CD14-positive monocyte (primary cell): ENCODE data around the gene TRPC1. TPM values are rescaled to one million over a fixed set of nuclear protein-coding genes. Genes with fewer than 3 reads are reported as not detected.

ENCODE experiments used
- DNase-seq, 3 donors: peaks; one replicate each; pipeline ENCODE4 v3.0.0-alpha.2; 2011 to 2022
- H2AFZ ChIP-seq: 2 replicates; pipeline ENCODE4 v1.6.0; 2012; ENCODE audit warnings: mild to moderate bottlenecking, low read depth, low read length, inconsistent platforms; ENCODE audit not compliant: insufficient read depth, poor library complexity, severe bottlenecking
- H3K27ac ChIP-seq, 2 donors: 1 replicate in 1 of 2; 2 replicates in 1 of 2; pipeline ENCODE4 v1.5.1; 2012 to 2013; ENCODE audit warnings: low read length in 2 of 2, control low read depth in 1 of 2, inconsistent platforms in 1 of 2, low read depth in 1 of 2, mild to moderate bottlenecking in 1 of 2
- H3K27me3 ChIP-seq, 2 donors: one replicate each; pipeline versions ENCODE4 v1.6.0 to v1.6.1; 2011 to 2013; ENCODE audit warnings: low read length in 2 of 2; ENCODE audit not compliant: control insufficient read depth in 2 of 2, insufficient read depth in 2 of 2
- H3K36me3 ChIP-seq, 2 donors: replicated peaks in 1 of 2; 1 replicate in 1 of 2; 2 replicates in 1 of 2; pipeline versions ENCODE4 v1.5.1 to v1.6.1; 2012 to 2013; ENCODE audit warnings: low read length in 2 of 2, control low read depth in 1 of 2, inconsistent platforms in 1 of 2, mild to moderate bottlenecking in 1 of 2; ENCODE audit not compliant: insufficient read depth in 2 of 2, control insufficient read depth in 1 of 2
- H3K4me1 ChIP-seq, 2 donors: 1 replicate in 1 of 2; 2 replicates in 1 of 2; pipeline versions ENCODE4 v1.5.1 to v1.6.1; 2012 to 2013; ENCODE audit warnings: low read length in 2 of 2, control low read depth in 1 of 2, inconsistent platforms in 1 of 2, mild to moderate bottlenecking in 1 of 2, moderate library complexity in 1 of 2; ENCODE audit not compliant: insufficient read depth in 2 of 2, control insufficient read depth in 1 of 2
- H3K4me2 ChIP-seq: replicated peaks from 2 replicates; pipeline ENCODE3; 2012; ENCODE audit warnings: low read length, moderate library complexity, mild to moderate bottlenecking; ENCODE audit not compliant: poor library complexity, severe bottlenecking; ENCODE audit errors: extremely low read depth
- H3K4me3 ChIP-seq, 3 experiments: fragments of 200-600 bp in 1 of 3; sonication (generic) in 1 of 3; replicated peaks in 1 of 3; 1 replicate in 2 of 3; 2 replicates in 1 of 3; pipeline ENCODE4 v1.5.1; 2011 to 2013; ENCODE audit warnings: low read length in 3 of 3, mild to moderate bottlenecking in 3 of 3, control low read depth in 2 of 3, low read depth in 2 of 3, inconsistent platforms in 1 of 3, moderate library complexity in 1 of 3
- H3K79me2 ChIP-seq: 2 replicates; pipeline ENCODE4 v1.6.0; 2012; ENCODE audit warnings: mild to moderate bottlenecking, control low read depth, inconsistent platforms, low read length, moderate library complexity; ENCODE audit not compliant: insufficient read depth
- H3K9ac ChIP-seq: 2 replicates; pipeline ENCODE4 v1.6.0; 2017; ENCODE audit warnings: low read length, mild to moderate bottlenecking; ENCODE audit not compliant: insufficient read depth, poor library complexity, severe bottlenecking
- H3K9me3 ChIP-seq, 2 donors: replicated peaks in 1 of 2; 1 replicate in 1 of 2; 2 replicates in 1 of 2; pipeline versions ENCODE4 v1.5.1 to v1.6.1; 2012 to 2013; ENCODE audit warnings: low read length in 2 of 2, control low read depth in 1 of 2; ENCODE audit not compliant: control insufficient read depth in 1 of 2, insufficient read depth in 1 of 2
- H4K20me1 ChIP-seq: 2 replicates; pipeline ENCODE4 v1.6.0; 2012; ENCODE audit warnings: mild to moderate bottlenecking, low read length, control low read depth, moderate library complexity; ENCODE audit not compliant: insufficient read depth
- H3K27ac Mint-ChIP-seq, 7 donors: one replicate each; pipeline ENCODE4 v1.8.0; 2020; ENCODE audit warnings: mild to moderate bottlenecking in 7 of 7, mixed read lengths in 7 of 7, moderate library complexity in 6 of 7, inconsistent platforms in 2 of 7
- H3K27me3 Mint-ChIP-seq, 3 donors: one replicate each; pipeline ENCODE4 v1.8.0; 2021 to 2022; ENCODE audit warnings: low read depth in 3 of 3, mild to moderate bottlenecking in 3 of 3, mixed read lengths in 3 of 3, moderate library complexity in 3 of 3, inconsistent platforms in 1 of 3
- H3K36me3 Mint-ChIP-seq, 2 donors: one replicate each; pipeline ENCODE4 v1.8.0; 2020; ENCODE audit warnings: mixed read lengths in 2 of 2, inconsistent platforms in 1 of 2, mild to moderate bottlenecking in 1 of 2
- H3K4me1 Mint-ChIP-seq: one replicate; pipeline ENCODE4 v1.8.0; 2020; ENCODE audit warnings: mild to moderate bottlenecking, mixed read lengths
- H3K4me3 Mint-ChIP-seq, 2 donors: one replicate each; pipeline ENCODE4 v1.8.0; 2020; ENCODE audit warnings: mild to moderate bottlenecking in 2 of 2, mixed read lengths in 2 of 2, moderate library complexity in 1 of 2
- H3K9me3 Mint-ChIP-seq, 7 donors: one replicate each; pipeline ENCODE4 v1.8.0; 2020 to 2022; ENCODE audit warnings: mixed read lengths in 7 of 7, mild to moderate bottlenecking in 6 of 7, moderate library complexity in 6 of 7, inconsistent platforms in 2 of 7
- WGBS: methylation state at CpG from one replicate; pipeline ENCODE4 v1.1.5; 2013; ENCODE audit warnings: missing lambda C conversion rate; ENCODE audit not compliant: insufficient coverage; 5-methylcytosine and 5-hydroxymethylcytosine counted together
- intact Hi-C, 2 donors: fragments of 100-400 bp; cut with micrococcal nuclease; formaldehyde crosslinking; loops; one replicate each; pipeline versions ENCODE4 v1.15.0 to v1.15.1; 2023
- polyA plus RNA-seq, 3 donors: library from polyadenylated mRNA; depleted of rRNA in 1 of 3; unstranded in 2 of 3; stranded (reverse) in 1 of 3; fragments of 300-500 nt in 2 of 3; fragments of >200 nt in 1 of 3; fragmentation: Illumina TruSeq in 2 of 3; gene quantifications; 1 replicate in 2 of 3; 2 replicates in 1 of 3; pipeline ENCODE4 v1.2.3, GENCODE V29; 2012 to 2021
- TF ChIP-seq, protein P1 (sequence below): fragments of 200-600 bp; IDR thresholded peaks from one replicate; pipeline ENCODE4 v1.8.0; 2022; ENCODE audit warnings: antibody characterized with exemption, mild to moderate bottlenecking

Gene TRPC1
- polyA plus RNA-seq, 3 donors, result 0.01 TPM; not detected in 2

GRCh38 chr3:142839831-142840230, 116.0 kb downstream of the TRPC1 start:
- no peaks in the 10 kb centered on the region for H3K9me3 ChIP-seq
- H3K36me3 Mint-ChIP-seq, result no peaks in the 10 kb centered on the region
- no peak overlapping the region for H3K27ac Mint-ChIP-seq
- TF ChIP-seq, protein P1, sequence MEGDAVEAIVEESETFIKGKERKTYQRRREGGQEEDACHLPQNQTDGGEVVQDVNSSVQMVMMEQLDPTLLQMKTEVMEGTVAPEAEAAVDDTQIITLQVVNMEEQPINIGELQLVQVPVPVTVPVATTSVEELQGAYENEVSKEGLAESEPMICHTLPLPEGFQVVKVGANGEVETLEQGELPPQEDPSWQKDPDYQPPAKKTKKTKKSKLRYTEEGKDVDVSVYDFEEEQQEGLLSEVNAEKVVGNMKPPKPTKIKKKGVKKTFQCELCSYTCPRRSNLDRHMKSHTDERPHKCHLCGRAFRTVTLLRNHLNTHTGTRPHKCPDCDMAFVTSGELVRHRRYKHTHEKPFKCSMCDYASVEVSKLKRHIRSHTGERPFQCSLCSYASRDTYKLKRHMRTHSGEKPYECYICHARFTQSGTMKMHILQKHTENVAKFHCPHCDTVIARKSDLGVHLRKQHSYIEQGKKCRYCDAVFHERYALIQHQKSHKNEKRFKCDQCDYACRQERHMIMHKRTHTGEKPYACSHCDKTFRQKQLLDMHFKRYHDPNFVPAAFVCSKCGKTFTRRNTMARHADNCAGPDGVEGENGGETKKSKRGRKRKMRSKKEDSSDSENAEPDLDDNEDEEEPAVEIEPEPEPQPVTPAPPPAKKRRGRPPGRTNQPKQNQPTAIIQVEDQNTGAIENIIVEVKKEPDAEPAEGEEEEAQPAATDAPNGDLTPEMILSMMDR, result no peak
- no peaks in the 10 kb centered on the region for H3K27me3 ChIP-seq
- no peaks in the 10 kb centered on the region for H3K36me3 ChIP-seq
- intact Hi-C loops, result no loop called here
- no peaks in the 10 kb centered on the region for H3K79me2 ChIP-seq
- no peak overlapping the region for H2AFZ ChIP-seq
- no peak overlapping the region for H3K4me3 ChIP-seq
- H4K20me1 ChIP-seq, result no peaks in the 10 kb centered on the region
- H3K27me3 Mint-ChIP-seq, result peaks cover 0 to 2% (median 0%) of the 10 kb centered on the region in 3 donors
- H3K9ac ChIP-seq, result no peak overlapping the region
- H3K27ac ChIP-seq, result no peak overlapping the region
- DNase-seq, result no peak
- peaks cover 32% of the 10 kb centered on the region for H3K4me1 Mint-ChIP-seq
- H3K9me3 Mint-ChIP-seq, result peaks cover 0 to 6% (median 4%) of the 10 kb centered on the region in 7 donors
- no peak overlapping the region for H3K4me2 ChIP-seq
- H3K4me1 ChIP-seq, result peaks cover 9 to 14% of the 10 kb centered on the region in 2 donors
- whole genome bisulfite sequencing, result 53% methylated on average over 2 of the region's 2 CpGs
- no peak overlapping the region for H3K4me3 Mint-ChIP-seq

- intact Hi-C loops, result no loop called here
- peak in 2 of 3 donors; percentile 17 to 19 for DNase-seq
- Histone ChIP-seq H3K4me2 (no peak overlapping the region), H3K27ac (no peak overlapping the region), H2AFZ (no peak overlapping the region), H3K4me3 (no peak overlapping the region), H3K9me3 (no peaks in the 10 kb centered on the region), H3K36me3 (no peaks in the 10 kb centered on the region), H4K20me1 (no peaks in the 10 kb centered on the region), H3K79me2 (no peaks in the 10 kb centered on the region), H3K9ac (no peak overlapping the region), H3K27me3 (no peaks in the 10 kb centered on the region), H3K4me1 (peaks cover 0 to 2% of the 10 kb centered on the region in 2 donors)
- no CpG with 5 or more reads among the region's 4 CpGs for WGBS
- Mint-ChIP-seq H3K27me3 (no peaks in the 10 kb centered on the region), H3K4me1 (peaks cover 6% of the 10 kb centered on the region), H3K36me3 (no peaks in the 10 kb centered on the region), H3K9me3 (peaks cover 0 to 3% (median 0%) of the 10 kb centered on the region in 7 donors), H3K4me3 (no peak overlapping the region), H3K27ac (no peak overlapping the region)
- TF ChIP-seq, protein P1, result peak; percentile 41
Measured at GRCh38 chr3:142844339-142844977, 120.6 kb downstream of the TRPC1 start.
